NCI-H1105 (cell line): Measurements from ENCODE around the gene DBX2.
"Not testable (repeated sequence)": the region's sequence is repeated elsewhere in the genome, so short reads cannot be mapped to it uniquely, and the experiment has no call there.

Source experiments
- DNase-seq: peaks from one replicate; lab custom pipeline; 2025; lab: John Stamatoyannopoulos, UW

Gene DBX2

GRCh38 chr12:45010059-45010458, 40.8 kb downstream of the DBX2 start:
- DNase-seq: no peak

DNA sequence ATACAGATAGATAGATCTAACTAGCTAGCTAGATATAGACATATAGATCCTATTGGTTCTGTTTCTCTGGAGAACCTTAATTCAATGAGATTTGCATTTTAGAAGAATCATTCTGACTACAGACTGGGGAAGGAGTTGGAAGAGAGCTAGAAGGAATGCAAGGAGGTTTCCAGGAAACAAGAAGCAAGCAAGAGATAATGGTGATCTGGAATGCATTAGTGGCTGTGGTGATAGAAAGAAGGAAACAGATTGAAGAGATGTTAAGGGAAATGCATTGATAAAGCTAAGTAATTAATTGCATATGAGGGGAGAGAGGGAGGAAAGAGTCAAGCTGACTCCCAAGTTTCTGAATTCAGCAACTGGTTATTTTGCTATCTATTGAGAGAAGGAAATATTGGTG, 42.7 kb downstream of the DBX2 start:
- no peak for DNase-seq

- no peak for DNase-seq
These were observed 51.5 kb downstream of the DBX2 start for GRCh38 chr12:44999355-44999754.

DNA sequence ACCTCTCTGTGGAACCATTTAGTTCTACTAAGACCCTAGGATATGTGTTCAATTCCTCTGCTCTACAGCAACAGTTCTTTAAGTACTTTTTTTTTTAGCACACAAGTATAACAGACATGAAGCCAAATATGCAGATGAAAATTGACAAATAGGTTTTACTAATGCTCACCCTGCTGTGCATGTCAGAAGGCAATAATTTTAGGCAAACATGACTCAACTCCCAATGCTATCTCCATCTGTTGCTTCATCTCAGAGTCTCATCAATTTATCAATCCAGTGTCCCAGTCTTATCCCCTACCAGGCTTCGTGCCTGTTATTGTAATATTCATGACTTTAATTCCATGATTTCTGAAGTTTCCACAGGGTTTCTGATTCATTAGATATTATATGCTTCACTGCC, 57.7 kb downstream of the DBX2 start:
- DNase-seq: no peak

- DNase-seq: not testable (repeated sequence)
These were observed 66.0 kb downstream of the DBX2 start for GRCh38 chr12:44984863-44985262.

DNA sequence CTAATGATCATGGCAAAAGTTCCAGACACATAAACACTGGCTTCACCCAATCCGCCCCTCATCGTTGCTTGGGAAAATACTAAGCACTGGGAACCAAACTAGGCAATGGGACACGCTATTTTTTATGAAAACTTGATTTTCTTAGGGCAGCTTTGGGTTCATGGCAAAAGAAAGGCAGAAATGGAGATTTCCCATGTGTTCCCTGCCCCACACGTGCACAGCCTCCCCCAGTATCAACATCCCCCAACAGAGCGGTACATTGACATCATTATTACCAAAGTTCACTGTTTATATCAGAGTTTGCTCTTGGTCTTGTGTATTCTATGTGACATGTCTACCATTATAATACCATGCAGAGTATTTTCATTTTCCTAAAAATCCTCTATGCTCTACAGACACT, 71.0 kb downstream of the DBX2 start:
- no peak for DNase-seq

GRCh38 chr12:44976246-44976645, 74.7 kb downstream of the DBX2 start:
- no peak for DNase-seq

GRCh38 chr12:44972746-44973421, 78.0 kb downstream of the DBX2 start:
- DNase-seq: no peak

DNA sequence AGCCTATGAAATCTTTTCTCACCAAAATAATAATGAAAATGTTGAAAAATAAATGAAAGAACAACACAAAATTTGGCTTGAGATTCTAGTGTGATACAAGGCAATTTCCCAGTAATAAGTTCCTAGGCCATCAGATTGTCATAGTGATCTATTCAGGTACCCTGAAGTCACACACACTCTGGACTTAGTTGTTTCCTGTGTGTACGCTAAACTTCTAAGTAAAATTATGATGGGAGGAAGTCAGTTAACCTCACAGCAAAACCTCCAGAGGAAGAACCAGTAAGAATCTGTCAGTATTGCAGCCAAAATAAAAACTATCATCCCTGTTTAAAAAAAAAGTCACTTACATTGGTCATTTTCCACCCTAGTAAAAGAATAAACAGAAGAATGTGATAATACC, 81.9 kb downstream of the DBX2 start:
- DNase-seq: no peak
